ENCODE results near the gene ACTN2.
"Not testable (repeated sequence)": the region's sequence is repeated elsewhere in the genome, so short reads cannot be mapped to it uniquely, and the experiment has no call there.

DNA sequence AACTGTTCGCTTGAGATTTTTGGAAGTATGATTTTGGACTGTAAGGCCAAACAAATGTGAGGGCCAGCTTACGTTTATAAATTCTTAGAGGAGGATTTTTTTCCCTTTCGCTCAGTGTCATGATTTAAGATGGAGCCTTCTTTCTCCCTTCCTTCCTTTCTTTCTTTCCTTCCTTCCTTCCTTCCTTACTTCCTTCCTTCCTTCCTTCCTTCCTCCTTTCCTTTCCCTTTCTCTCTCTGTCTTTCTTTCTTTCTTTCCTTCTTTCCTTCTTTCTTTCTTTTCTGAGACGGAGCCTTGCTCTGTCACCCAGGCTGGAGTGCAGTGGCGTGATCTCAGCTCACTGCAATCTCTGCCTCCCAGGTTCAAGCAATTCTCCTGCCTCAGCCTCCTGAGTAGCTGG lies 17.4 kb upstream of the ACTN2 start:
- TF ChIP-seq, protein P1, sequence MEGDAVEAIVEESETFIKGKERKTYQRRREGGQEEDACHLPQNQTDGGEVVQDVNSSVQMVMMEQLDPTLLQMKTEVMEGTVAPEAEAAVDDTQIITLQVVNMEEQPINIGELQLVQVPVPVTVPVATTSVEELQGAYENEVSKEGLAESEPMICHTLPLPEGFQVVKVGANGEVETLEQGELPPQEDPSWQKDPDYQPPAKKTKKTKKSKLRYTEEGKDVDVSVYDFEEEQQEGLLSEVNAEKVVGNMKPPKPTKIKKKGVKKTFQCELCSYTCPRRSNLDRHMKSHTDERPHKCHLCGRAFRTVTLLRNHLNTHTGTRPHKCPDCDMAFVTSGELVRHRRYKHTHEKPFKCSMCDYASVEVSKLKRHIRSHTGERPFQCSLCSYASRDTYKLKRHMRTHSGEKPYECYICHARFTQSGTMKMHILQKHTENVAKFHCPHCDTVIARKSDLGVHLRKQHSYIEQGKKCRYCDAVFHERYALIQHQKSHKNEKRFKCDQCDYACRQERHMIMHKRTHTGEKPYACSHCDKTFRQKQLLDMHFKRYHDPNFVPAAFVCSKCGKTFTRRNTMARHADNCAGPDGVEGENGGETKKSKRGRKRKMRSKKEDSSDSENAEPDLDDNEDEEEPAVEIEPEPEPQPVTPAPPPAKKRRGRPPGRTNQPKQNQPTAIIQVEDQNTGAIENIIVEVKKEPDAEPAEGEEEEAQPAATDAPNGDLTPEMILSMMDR (IDR thresholded peaks at IDR 0.05) = not testable (repeated sequence)
- not testable (repeated sequence) for TF ChIP-seq POLR2AphosphoS5 (IDR thresholded peaks at IDR 0.05; ENCODE audit: low read depth, low read length); REST (IDR thresholded peaks at IDR 0.05; ENCODE audit: insufficient read depth in 1 of 2, low read depth in 2 of 2, low read length in 1 of 2); SIN3A (IDR thresholded peaks at IDR 0.05; ENCODE audit: borderline replicate concordance, insufficient read depth, low read depth, low read length); TCF7L2 (IDR thresholded peaks at IDR 0.05; ENCODE audit: low read depth, low read length)
